Breast epithelium (tissue), 4 donors: ENCODE results near the gene SLC30A1. TPM values are rescaled to one million over a fixed set of nuclear protein-coding genes. Genes with fewer than 3 reads are reported as not detected.

ENCODE experiments used
- DNase-seq, 2 donors: peaks; one replicate each; pipeline ENCODE4 v3.0.0-alpha.2; 2019; ENCODE audit warnings: low spot score in 2 of 2
- H3K27ac ChIP-seq, 2 donors: fragments of 200-600 bp; sonication (generic) in 1 of 2; one replicate each; pipeline ENCODE4 v1.5.1; 2016 to 2019; ENCODE audit warnings: mild to moderate bottlenecking in 1 of 2
- H3K27me3 ChIP-seq, 2 donors: fragments of 200-600 bp; sonication (generic) in 1 of 2; one replicate each; pipeline versions ENCODE4 v1.5.1 to v1.6.0; 2017 to 2019; ENCODE audit warnings: control low read depth in 1 of 2, mild to moderate bottlenecking in 1 of 2
- H3K36me3 ChIP-seq: fragments of 200-600 bp; one replicate; pipeline ENCODE4 v1.5.1; 2019
- H3K4me1 ChIP-seq, 2 donors: fragments of 200-600 bp; sonication (generic); one replicate each; pipeline ENCODE4 v1.5.1; 2016 to 2019; ENCODE audit warnings: control low read depth in 1 of 2
- H3K4me3 ChIP-seq, 3 donors: fragments of 200-600 bp; sonication (generic); 1 replicate in 2 of 3; 2 replicates in 1 of 3; pipeline ENCODE4 v1.5.1; 2016 to 2019; ENCODE audit warnings: mild to moderate bottlenecking in 3 of 3, moderate library complexity in 2 of 3
- H3K9me3 ChIP-seq, 2 donors: fragments of 200-600 bp; sonication (generic) in 1 of 2; one replicate each; pipeline ENCODE4 v1.5.1; 2016 to 2019; ENCODE audit warnings: control low read depth in 1 of 2
- POLR2A ChIP-seq: fragments of 450-650 bp; IDR thresholded peaks from one replicate; pipeline ENCODE4 v1.6.1; 2016; ENCODE audit warnings: antibody characterized with exemption, mild to moderate bottlenecking, moderate library complexity
- POLR2AphosphoS5 ChIP-seq, 3 donors: sonication (generic); formaldehyde crosslinking; IDR thresholded peaks; one replicate each; pipeline ENCODE4 v1.6.1; 2017; ENCODE audit warnings: antibody characterized with exemption in 3 of 3
- intact Hi-C: fragments of 100-400 bp; cut with DNase I; formaldehyde crosslinking; loops from one replicate; pipeline ENCODE4 v1.15.1; 2023; ENCODE audit warnings: low total_unique reads
- total RNA-seq, 3 donors: library from RNA; depleted of rRNA; stranded (reverse); fragments of >200 nt; gene quantifications; one replicate each; pipeline ENCODE4 v1.1.0, GENCODE V29; 2016
- TF ChIP-seq, protein P1 (sequence below), 3 donors: fragments of 450-650 bp; IDR thresholded peaks; one replicate each; pipeline ENCODE4 v1.5.1; 2016 to 2017; ENCODE audit warnings: antibody characterized with exemption in 3 of 3, mild to moderate bottlenecking in 3 of 3, moderate library complexity in 3 of 3

SLC30A1 gene
- total RNA-seq, 3 donors from 2014 or later = 16.1 to 21.2 (median 16.3) TPM

DNA sequence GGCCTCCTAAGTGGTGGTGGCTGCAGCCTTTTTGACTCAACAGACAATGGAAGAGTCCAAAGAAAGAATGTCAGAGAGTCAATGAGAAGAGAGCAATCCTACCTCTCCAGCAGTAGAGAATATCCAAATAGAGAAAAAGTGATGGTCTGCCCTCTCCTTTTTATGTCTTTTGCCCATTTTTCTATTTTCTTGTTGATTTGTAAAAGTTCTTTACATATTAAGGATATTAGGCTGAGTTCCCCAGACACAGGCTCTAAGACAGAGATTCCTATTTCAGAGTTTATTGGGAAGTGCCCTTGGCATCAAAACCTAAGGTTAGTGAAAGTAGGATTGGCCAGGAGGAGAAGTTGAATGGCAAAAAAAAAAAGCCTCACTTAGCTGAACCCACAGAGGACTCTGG lies 20.3 kb upstream of the SLC30A1 start:
- intact Hi-C loops = no loop called here
- peaks cover 0 to 9% of the 10 kb centered on the region in 2 donors for H3K4me1 ChIP-seq
- no peak for DNase-seq
- H3K4me3 ChIP-seq = no peak overlapping the region
- no peaks in the 10 kb centered on the region for H3K36me3 ChIP-seq
- TF ChIP-seq POLR2AphosphoS5 (IDR thresholded peaks at IDR 0.05) (no peak), POLR2A (no peak)
- TF ChIP-seq, protein P1, sequence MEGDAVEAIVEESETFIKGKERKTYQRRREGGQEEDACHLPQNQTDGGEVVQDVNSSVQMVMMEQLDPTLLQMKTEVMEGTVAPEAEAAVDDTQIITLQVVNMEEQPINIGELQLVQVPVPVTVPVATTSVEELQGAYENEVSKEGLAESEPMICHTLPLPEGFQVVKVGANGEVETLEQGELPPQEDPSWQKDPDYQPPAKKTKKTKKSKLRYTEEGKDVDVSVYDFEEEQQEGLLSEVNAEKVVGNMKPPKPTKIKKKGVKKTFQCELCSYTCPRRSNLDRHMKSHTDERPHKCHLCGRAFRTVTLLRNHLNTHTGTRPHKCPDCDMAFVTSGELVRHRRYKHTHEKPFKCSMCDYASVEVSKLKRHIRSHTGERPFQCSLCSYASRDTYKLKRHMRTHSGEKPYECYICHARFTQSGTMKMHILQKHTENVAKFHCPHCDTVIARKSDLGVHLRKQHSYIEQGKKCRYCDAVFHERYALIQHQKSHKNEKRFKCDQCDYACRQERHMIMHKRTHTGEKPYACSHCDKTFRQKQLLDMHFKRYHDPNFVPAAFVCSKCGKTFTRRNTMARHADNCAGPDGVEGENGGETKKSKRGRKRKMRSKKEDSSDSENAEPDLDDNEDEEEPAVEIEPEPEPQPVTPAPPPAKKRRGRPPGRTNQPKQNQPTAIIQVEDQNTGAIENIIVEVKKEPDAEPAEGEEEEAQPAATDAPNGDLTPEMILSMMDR (IDR thresholded peaks at IDR 0.05) = no peak
- no peaks in the 10 kb centered on the region for H3K27me3 ChIP-seq
- H3K27ac ChIP-seq = no peak overlapping the region
- H3K9me3 ChIP-seq = no peaks in the 10 kb centered on the region

DNA sequence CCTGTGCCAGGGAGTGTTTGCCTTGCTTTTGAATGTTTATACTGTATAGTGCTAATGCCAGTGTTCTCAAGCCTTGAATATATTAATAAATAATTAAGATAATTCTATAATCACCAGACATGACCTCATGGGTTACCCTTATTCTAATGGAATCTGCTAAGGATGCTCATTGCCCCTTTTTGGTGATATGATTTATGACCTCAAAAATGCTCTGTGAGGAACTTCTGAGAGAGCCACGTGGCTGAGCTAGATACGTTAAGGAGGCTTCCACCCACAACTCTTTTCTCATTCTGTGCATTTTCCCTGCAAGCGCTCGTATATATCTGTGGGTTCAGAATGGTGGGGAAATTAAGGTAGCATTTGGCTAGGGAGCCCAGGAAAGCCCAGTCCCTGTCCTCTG lies 19.6 kb upstream of the SLC30A1 start:
- Histone ChIP-seq H3K4me1 (peaks cover 0 to 9% of the 10 kb centered on the region in 2 donors), H3K9me3 (no peaks in the 10 kb centered on the region), H3K36me3 (no peaks in the 10 kb centered on the region), H3K4me3 (no peak overlapping the region), H3K27ac (no peak overlapping the region), H3K27me3 (no peaks in the 10 kb centered on the region)
- no peak for TF ChIP-seq POLR2A
- TF ChIP-seq, protein P1 (IDR thresholded peaks at IDR 0.05) = no peak
- no peak for DNase-seq
- intact Hi-C loops = no loop called here

DNA sequence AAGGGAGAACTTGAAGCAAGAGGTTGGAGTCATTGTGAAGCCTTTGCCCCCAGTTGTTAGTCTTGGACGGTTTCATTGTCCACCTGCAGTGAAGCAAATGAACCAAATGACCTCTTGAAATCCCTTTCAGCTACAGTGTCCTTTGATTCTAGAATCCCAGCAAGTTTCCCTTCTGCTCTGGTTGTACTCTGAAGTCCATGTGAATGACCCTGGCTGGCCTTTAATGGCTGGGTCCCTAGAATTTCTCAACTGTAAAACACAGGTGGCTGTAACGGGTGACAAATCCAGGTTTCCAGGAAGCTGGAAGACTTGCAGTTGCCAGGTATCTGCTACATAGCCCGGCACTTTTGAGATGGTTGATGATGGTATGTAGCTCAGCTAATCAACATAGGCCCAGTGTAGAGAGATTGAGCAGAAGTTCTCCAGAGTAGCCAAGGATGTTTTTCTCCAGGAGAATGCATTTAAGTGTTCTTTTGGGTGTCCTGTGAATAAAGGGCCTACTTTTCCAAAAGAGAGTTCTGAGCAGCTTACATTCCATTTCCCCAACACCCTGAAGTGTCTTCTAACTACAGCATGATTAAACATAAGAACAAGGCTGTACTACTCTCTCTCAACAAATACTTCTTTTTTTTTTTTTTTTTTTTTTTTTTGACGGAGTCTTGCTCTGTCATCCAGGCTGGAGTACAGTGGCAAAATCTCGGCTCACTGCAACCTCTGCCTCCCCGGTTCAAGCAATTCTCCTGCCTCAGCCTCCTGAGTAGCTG lies 17.6 kb upstream of the SLC30A1 start:
- TF ChIP-seq, protein P1 (IDR thresholded peaks at IDR 0.05) = no peak
- TF ChIP-seq POLR2A (no peak), POLR2AphosphoS5 (IDR thresholded peaks at IDR 0.05) (no peak)
- H3K27ac ChIP-seq = no peak overlapping the region

DNA sequence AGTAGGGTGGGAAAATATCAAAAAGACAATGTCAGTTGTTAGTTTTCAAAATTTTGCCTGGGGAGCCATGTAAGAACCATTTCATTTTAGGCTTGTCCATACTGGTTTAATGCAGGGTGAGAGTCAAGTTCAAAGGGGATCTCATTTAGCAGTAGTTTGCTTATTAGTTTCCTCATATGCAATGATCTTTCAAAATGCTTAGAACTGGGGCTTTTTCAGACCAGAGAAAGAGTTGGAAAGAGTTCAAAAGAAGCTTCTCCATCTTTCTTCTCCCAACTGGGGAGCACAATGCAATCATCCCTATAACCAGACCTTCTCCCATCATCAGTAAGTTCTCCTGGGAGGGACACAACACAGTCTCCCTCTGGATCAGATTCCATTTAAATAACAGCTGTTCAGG lies 16.5 kb upstream of the SLC30A1 start:
- H3K4me1 ChIP-seq = no peaks in the 10 kb centered on the region
- H3K27me3 ChIP-seq = no peaks in the 10 kb centered on the region
- H3K36me3 ChIP-seq = no peaks in the 10 kb centered on the region
- H3K27ac ChIP-seq = no peak overlapping the region
- DNase-seq = no peak
- H3K9me3 ChIP-seq = no peaks in the 10 kb centered on the region
- no peak for TF ChIP-seq POLR2AphosphoS5 (IDR thresholded peaks at IDR 0.05)
- no peak for TF ChIP-seq POLR2A
- TF ChIP-seq, protein P1 (IDR thresholded peaks at IDR 0.05) = no peak
- intact Hi-C loops = no loop called here
- no peak overlapping the region for H3K4me3 ChIP-seq

More for the DNA sequence above, 17.6 kb upstream of the SLC30A1 start:
- no peak for DNase-seq
- Histone ChIP-seq H3K36me3 (no peaks in the 10 kb centered on the region), H3K27me3 (no peaks in the 10 kb centered on the region), H3K4me1 (no peaks in the 10 kb centered on the region), H3K9me3 (no peaks in the 10 kb centered on the region), H3K4me3 (no peak overlapping the region)
- intact Hi-C loops = no loop called here

DNA sequence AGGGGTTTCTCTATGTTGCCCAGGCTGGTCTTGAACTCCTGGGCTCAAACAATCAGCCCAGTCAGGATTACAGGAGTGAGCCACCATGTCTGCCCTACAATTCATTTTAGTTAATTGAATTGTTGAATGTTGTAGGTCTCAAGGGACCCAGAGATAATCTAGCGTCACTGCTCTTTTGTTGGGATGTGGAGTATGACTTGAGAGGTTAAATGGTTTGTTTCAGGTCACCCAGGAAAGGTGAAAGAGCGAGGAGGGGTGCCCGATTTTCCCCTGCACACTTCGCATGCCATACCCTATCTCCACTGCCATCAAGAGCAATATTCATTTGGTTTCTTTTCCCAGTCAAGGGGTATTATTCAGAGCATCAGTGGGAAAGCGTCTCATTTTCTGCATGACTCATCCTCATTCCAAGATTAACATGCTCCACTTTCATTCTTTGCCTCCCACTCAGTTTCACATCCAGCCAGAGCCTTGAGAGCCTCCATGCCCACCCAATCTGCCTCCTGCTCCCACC lies 13.1 kb upstream of the SLC30A1 start:
- Histone ChIP-seq H3K4me1 (no peaks in the 10 kb centered on the region), H3K27ac (peak overlapping the region; percentile 3 to 16), H3K9me3 (no peaks in the 10 kb centered on the region), H3K4me3 (no peak overlapping the region), H3K27me3 (no peaks in the 10 kb centered on the region), H3K36me3 (no peaks in the 10 kb centered on the region)
- DNase-seq = no peak
- intact Hi-C loops = no loop called here
- TF ChIP-seq POLR2AphosphoS5 (IDR thresholded peaks at IDR 0.05) = no peak
- TF ChIP-seq POLR2A = no peak
- TF ChIP-seq, protein P1 (IDR thresholded peaks at IDR 0.05) = no peak
